Stimulated activated CD4-positive, alpha-beta T cell treated with anti-CD3 and anti-CD28 coated beads, Interleukin-4, amount 100 ng/mL, for 4 hours (primary cell): ENCODE results near the gene BBIP1.
A peak's percentile ranks its signal among the peaks of the same experiment; 100 is the strongest.

Experiments
- DNase-seq, 2 experiments: peaks; one replicate each; pipeline ENCODE4 v3.0.0-alpha.2; 2020

BBIP1 gene

DNA sequence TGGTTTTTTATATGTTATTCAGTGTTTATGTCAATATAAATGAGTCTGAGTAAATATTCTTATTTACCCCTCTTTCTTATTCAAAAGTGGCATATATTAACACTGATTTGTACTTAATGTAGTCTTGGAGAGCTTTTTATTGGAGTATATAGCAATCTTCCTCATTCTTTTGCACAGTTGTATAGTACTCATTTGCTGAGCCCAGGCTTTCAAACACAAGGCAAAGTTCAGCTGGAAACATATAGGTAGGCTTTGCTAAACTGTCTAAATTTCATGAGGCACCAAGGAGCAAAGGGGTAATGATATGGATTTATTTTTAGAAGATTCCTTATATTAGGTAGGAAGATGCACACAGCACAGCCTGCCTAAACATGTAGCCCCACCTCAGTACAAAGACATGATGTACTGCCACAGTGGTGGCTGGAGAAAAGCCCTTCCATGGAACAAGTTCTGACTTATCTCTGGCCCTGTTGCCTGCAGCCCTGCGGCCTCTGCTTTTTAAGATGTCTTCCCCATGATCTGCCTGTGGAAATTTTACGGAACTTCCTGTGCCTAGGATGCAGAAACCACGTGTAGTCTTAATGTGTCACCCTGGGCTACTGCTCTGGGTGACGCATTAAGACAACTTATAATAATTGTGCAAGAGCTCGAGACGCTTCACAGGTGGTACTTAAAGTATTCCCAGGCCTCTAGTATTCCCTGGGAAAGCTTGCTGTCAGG is 56.9 kb downstream of the BBIP1 start:
- no peak for DNase-seq

DNA sequence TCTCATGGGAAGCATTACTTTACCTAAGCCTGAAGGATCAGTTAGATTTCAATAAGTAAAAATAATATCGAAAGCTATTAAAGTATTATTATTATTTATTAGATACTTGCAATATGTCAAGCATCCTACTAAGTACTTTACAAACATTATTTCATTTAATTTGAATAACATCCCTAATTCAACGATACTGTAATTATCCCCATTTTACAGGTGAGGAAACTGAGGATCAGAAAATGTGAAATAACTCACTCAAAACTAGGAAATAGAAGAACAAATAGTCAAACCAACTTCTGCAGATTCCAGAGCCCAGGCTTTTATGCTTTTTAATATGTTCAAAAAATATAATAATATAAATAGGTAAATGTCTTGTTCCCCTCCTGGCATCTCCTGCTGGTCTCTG is 57.5 kb downstream of the BBIP1 start:
- DNase-seq, result no peak

DNA sequence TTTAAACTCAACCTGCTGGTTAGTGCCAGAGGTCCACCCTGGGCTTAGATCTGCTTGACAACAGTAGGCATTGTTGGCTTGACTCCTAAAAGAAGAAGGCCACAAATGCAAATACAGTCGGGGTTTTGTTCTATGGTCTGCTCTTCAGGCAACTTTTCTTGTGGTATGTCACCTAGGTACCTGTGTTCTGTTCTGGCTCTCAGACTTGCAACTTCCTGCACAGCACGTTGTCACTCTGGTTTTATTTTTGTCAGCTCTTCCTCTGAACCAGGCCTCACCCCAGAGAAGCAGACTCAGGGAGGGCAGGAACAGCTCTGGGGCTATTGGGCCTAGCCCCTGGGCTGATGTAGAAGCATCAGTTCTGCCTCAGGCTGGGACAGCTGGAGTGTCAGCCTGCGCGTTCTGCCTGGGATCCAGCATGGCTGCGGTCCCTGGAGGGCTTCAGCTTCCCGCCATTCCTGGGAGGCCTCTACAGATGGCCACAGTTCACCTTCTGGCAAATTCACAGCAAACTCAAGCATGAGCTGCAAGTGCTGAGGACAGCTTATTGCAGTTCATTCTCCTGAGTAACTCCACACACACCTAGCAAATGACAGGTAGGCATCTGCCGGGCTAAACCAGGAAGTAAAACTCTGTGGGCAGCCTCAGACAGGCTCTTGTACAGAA is 58.3 kb downstream of the BBIP1 start:
- peak in 1 of 2 experiments; percentile 27 for DNase-seq

DNA sequence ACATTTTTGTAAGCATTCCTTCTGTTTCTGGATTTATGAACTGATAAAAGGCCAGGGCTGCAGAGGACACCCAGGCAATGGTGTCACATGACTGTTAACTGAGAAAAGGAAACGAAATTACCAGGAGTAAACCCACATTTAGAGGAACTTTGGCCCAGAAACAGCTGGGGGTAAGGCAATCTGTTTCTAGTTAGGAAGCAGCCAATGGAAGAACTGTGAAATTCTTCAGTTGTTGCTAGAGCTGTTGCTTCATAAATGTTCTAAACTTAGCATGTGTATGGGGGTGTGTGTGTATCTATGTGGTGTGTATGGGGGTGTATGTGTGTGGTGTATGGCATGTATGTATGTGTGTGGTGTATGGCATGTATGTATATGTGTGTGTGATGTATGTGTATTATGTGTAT is 59.0 kb downstream of the BBIP1 start:
- no peak for DNase-seq

DNA sequence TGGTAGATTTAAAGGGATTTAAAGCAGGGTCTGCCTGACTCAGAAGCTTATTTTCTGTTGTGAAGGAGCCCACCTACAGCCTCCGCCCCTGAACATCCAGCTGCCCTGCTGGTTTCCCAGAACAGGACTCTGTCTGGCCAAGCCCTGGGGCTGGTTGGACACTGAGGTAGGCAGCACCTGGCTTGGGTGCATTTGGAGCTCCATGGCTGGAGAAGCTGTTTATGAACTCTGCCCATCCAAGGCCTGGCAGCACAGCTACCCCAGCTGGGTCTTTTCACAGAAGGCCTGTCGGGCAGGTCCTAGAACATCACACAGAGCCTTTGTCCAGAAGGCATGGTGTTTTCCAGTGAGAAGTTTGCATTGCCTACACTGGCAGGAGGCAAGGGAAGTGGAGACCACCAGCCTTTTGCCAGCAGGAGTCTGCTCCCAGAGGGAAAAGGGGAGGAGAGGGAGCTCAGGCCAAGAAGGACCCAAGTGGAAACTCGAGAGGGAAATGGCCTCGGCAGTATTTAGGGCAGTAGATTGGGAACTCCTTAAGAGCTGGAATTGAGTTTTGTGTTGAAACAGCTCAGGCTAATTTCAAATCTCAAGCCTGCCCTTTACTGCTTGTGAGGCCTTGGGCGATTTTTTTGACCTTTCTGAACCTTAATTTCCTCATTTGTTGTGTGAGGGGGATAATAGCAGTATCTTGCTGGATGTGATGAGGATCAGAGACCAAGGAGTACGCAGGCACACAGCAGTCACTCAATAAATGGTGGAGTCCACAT is 59.6 kb downstream of the BBIP1 start:
- DNase-seq, result no peak

DNA sequence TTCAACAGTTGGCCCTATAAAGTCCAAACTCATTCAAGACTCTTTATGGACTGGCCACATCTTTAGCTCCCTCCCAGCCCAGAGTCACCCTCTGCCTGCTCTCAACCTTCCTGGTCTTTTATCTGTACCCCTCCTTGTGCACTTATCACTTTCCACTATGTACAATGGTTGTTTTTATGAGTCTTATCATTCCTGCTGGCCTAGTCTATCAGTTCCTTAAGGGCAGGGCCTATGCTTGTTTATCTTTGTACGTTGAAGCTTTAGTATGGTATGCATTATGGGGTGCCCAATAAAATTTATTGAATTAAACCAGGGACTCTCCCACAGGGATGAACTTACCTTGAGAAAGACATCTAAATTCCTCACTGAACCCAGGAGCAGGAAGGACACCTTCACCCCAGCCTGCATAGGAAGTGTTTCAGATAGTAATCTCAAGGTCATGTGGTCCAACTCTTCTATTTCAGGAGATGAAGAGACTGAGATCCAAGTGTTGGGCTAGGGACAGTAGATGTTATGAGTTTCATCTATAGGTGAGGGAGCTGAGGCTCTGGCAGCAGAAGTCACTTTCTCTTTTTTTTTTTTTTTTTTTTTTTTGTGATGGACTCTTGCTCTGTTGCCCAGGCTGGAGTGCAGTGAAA is 60.6 kb downstream of the BBIP1 start:
- no peak for DNase-seq

DNA sequence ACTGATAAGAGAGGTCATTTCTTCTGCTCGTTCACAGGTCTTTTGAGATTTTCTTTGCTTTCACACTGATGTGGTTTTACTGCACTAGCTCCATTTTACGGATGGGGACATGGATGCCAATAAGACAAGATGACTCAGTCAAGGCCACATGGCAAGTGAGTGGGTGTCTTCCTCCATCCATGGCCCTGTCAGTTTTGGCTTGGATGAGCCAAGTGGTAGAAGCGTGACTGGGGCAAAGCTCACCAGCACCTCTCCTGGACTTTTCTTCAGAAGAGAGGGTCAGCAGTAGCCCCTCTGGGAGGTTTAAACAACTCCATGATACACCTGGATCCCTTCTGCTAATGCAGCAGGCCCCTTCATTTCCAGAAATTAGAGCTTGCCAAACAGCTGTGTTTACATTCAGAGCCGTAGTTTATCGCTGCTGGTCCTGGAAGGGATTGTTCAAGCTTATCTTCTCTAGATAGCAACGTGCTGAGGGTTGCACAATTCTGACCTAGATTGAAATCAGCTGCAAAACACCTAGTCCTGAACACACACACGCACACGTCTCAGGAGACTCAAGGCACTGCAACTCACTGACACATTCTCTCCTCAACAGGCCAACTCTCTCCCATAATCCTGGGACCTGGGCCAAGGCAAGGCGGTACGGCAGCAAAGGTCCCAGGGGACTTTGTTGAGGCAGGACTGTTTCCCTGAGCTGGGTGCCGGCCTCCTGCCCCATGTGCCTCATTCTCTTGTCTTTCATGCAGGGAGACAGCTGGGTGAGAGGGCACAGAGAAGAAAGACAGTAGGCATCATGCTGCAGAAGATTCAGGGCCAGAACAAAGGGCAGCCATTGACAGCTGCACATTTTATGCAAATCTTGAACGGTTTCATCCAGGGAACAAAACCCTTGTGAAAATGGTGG is 61.5 kb downstream of the BBIP1 start:
- no peak for DNase-seq

DNA sequence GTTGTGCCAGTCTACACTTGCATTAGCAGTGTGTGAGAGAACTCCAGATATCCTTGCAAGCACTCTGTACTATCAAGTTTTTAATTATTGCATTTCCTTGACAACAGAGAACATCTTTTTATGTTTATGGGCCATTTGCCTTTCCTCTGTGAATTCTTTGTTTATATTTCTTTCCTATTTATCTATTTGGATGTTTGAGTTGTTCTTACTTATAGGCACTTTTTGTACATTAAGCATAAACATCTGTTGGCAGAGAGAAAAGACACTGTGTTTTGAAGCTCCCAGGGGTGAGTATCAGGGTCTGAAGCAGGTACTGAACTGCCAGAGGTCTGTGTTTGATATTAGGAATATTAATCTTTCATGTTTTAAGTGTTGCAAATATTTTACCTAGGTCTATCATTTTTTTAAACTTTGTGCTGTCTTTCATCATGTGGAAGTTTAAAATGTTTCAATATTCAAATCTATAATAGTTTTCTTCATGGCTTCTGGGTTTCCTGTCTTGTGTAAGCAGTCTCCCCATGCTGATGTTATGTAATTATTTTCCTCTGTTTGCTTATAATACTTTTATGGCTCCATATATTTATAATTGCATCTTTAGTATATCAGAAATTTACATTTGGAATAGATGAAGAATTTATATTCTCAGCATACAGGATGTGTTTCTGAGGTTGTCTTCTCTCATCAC is 64.9 kb downstream of the BBIP1 start:
- no peak for DNase-seq

DNA sequence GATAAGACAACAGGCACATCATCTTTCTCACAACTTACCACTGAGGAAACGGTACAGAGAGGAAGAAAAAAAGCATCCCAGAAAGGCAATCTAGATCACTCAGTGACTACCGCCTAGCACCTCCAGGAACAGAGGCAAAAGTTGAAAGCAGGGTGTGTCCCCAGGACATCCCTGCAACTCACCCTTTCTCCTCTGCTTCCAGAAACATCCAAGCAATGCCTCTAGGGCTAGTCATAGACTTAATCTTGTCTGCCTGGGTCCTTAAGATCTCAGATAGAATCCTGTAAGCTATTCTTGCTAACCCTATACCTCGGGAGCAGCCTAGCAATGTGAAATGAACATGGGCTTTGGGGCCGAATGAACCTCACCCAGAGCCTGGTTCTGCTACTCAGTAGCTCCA is 66.0 kb downstream of the BBIP1 start:
- DNase-seq, result no peak

DNA sequence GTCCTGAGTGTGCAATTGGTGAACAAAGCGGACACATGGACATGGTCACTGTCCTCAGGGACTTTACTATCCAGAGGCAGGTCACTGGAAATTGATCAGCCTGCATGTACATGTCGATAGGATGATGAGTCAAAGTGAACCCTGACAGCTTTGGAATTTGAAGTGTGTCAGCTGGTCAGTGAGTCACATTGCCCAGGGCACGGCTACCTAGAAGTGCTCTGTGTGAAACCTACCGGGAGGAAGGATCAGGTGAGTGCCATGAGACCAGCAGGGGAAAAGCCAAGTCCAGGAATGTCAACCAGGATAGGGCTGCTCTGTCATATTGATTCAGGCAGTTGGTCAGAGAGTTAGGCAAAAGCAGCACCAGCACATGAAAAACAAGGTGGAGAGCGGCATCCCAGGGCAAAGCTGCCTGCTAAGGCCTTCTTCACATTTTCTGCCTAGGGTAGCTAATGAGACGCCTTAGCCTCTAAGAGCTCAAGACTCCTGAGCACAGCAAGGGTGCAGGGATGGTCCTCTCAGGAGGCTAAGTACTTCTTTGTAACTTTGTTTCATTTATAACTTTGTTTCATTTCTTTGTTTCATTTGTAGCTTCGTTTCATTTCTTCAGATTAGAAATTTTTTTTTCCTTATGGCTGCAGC is 66.6 kb downstream of the BBIP1 start:
- peak in 1 of 2 experiments; percentile 31 for DNase-seq

DNA sequence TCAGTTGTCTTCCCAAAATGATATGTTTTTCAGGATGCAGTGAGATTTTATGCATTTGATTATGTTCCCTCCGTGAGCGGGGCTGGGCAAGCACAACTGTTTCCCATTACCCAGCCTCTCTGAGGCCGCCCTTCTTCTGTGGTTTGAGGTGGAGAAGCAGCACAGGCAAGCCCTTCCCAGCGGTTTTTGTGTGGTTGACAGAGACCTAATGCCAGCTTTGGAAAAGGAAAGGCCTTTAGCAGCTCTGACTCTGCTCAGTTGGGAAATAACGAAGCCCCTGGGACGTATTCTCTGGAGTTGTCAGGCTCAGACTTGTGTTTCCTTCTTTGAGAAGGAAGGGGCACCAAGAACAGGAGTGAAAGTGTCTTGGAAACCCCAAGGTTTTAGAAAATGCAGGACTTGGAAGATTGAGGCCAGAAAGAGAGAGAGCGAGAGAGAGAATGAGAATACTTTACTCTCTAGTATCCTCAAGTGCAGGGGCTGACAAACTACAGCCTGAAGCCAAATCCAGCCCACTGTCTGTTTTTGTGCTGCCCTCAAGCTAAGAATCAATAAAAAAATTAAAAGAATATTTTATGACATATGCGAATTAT is 67.9 kb downstream of the BBIP1 start:
- no peak for DNase-seq

DNA sequence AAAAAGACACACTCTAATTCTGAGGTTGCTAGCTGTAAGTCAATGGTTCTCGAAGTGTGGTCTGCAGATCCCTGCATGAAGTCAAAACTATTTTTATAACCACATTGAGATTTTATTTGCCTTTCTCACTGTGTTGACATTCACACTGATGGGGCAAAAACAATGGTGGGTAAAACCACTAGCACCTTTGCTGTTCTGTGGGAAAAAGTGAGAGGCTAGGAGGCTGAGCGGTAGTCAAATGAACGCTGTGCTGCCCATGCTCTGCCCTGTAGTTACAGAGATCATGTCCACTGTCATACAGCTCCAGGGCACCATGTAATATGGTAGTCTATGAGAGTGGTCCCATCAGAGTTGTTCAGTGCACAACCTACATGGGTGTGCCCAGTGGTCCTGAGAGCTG is 68.9 kb downstream of the BBIP1 start:
- DNase-seq, result no peak
